HG03342 (cell line): ENCODE measurements around the gene MSI2.

Experiments
- ATAC-seq: cut with Tn5 transposase; IDR thresholded peaks from one replicate; pipeline ENCODE4 v1.9.1; 2021; ENCODE audit warnings: mild to moderate bottlenecking, moderate library complexity; ENCODE audit not compliant: unreplicated experiment

Gene MSI2

GRCh38 chr17:57559634-57560318 lies 303.5 kb downstream of the MSI2 start:
- ATAC-seq: no peak

GRCh38 chr17:57560319-57560705 lies 304.0 kb downstream of the MSI2 start:
- ATAC-seq: no peak

DNA sequence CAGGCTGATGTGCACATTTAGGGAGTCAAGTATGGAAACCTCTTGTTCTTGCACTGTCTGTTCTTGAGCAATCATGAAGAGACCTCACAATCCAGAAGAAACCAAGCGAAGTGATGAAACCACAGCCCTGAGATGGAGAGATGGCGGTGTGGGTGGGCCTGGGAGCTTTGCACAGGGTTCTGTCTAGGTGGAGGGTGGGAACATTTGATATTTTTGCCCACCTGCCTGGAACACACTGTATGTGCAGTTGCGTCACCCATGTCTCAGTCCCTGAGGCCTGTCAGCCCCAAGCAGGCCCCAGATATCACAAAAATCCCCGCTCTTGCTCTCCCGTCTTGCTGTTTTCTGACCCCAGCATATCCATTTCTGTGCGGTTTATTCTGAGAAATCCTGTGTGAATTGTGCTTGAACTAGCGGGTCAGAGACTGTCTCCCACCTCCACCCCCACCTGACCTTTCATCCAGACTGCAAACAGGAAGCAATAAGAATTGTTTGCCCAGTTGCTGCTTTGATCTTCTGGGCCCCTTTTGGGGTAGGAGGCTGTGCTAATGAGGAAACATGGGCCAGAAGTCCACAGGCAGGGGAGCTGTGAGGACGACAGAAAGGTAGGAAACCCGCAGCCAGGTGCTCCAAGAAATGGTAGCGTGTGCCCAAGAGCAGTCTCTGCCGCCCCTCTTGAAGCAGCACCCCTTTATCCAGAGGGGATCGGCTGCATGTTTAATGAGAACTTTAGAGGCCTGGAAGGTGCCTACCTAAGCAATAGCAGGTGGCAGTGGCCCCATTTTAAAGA lies 304.9 kb downstream of the MSI2 start:
- no peak for ATAC-seq

GRCh38 chr17:57562184-57562698 lies 305.9 kb downstream of the MSI2 start:
- ATAC-seq: no peak

DNA sequence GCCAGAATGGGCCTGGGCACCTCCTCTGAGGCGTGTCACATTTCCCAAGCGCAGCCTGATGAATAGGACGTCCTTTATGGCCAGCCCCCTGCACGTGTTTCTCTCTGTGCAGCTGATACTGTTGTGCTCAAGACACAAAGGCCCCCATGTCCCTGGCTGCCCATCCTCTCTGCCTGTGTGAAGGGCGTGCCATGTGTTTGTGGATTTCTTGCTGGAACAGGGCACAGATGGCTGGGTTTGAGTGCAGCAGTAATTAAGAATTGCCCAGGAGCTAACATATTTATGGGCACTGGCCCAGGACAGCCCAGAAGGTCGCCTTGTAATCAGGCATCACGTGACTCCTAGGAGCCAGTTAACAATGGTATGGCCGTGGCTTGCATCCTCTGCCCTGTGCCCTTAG lies 307.6 kb downstream of the MSI2 start:
- no peak for ATAC-seq

DNA sequence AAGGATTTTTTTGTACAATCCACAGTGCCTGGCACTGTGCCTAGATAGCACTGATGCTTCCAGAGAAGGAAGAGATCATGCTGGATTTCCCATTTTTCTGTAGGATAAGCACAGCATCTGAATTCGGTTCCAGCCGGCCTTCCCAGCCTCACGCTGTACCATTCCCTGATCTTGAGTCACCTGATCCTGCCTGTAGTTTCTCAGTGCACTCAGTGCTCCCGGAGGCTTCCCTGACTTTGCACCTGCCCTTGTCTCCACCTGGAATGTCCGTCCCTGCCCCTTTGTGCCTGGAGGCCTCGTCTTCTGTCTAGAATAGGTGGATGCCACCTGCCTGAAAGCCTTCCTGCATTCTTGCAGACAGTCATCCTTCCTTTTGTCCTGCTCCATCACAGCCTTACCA lies 308.9 kb downstream of the MSI2 start:
- no peak for ATAC-seq

DNA sequence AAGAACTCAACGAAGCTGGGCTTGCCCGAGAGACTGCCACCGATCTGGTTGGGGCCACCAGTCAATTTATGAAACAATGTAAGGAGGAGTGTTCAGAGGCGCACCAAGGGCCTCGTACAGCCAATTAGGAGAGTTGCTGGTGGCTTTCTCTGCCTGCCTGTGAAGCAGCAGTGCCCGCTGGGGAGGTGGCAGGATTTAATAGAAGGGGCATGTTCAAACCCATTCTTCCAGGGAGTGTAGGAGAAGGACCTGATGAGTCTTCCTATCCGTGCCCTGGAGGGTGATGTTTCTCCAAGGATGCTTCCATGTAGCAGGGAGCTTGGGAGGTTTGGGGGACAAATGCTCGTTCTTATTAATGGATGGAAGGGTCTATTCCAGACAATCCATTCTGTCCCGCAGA lies 310.4 kb downstream of the MSI2 start:
- ATAC-seq: no peak

DNA sequence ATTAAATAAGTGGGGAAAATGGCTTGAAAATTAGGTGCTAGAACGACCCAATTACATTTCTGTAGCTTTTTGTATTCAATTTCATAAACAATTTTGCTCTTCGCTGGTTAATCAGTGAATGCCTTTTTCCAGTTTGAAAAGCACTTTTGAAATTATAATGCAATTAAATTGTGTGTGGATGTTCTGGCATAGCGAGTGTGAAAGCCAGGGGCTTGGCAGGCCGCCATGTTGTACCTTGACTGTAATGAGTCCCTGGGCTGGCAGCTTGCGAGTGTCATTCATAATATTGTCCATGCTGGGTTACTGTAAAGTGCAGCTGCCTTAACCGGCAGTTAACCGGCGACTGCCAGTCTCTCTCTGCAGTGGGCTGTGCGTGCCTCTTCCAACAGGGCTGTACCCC lies 310.9 kb downstream of the MSI2 start:
- ATAC-seq: no peak

GRCh38 chr17:57568340-57568739 lies 312.0 kb downstream of the MSI2 start:
- no peak for ATAC-seq

DNA sequence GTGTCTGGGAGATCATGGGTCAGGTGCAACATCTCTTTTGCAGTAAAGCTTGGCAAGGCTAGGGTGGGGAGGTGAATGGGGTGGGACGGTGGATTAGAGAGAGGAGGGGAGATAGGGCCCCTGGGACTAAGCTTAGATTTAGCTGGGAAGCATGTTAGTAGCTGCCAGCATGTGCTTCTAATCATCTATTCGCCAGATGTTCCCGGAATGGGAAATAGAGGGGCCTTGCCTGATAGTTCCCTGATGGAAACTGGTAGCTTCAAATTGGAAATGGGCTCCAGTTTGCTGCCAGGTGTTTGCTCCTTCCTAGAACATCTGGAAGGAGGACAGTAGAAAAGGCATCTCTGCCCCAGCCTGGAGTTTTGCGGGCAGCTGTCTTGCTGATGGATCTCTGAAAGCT lies 312.7 kb downstream of the MSI2 start:
- ATAC-seq: no peak

DNA sequence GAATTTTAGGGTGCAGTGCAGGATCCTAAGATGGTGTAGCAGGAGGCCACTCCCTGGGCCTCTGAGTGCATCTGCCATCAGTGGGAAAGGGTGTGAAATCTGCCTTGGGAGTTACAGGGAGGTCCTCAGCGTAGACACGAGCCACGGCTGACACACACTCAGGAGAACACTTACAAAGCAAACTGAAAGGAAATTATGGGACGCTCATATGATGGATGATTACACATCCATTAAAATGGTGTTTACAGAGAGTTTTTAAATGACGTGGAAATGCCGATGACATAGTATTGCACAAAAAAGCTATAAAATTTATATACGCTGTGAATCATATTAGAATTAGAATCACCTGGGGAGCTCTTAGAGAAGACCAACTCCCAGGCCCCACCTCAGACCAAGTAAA lies 313.5 kb downstream of the MSI2 start:
- no peak for ATAC-seq

GRCh38 chr17:57570724-57571344 lies 314.5 kb downstream of the MSI2 start:
- ATAC-seq: no peak

DNA sequence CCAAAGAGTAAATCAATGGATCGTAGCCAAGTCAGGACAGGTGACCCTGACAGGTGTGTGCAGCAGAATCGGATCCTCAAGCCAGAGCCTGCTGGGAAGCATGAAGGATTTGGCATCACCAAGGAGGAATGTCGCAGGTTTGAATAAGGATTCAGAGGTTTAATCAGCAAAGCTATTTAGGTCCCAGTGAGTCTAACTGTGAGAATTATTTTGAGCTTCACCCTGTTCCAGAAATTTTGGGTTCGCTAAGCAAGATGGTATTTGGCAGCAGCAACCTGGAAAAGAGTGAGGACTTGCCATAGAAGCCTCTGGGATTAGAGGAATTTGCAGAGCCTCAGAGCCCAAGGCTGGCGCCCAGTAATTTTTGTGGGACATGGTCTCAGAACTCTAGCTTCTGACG lies 315.7 kb downstream of the MSI2 start:
- no peak for ATAC-seq

DNA sequence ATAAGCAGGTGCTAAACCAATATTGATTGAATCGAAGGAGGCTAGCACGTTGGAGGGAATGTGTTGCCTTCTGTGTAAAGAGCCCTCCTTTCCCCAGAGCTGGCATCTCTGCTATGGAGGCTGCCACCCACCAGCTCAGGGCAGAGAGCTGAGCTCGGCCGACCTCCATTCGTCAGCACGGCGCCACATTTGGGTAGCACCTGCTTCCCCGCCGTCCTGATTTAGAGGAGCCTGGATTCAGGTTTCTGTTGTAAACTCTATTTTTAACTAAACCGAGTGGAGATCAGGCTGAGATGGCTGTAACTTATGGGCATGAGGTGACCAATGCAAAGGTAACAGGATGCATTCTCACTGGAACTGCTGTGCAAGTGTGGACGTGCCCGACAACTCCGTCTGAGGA lies 316.3 kb downstream of the MSI2 start:
- no peak for ATAC-seq

GRCh38 chr17:57574040-57574513 lies 317.8 kb downstream of the MSI2 start:
- ATAC-seq: no peak

GRCh38 chr17:57576744-57577143 lies 320.4 kb downstream of the MSI2 start:
- no peak for ATAC-seq

GRCh38 chr17:57577751-57578607 lies 321.7 kb downstream of the MSI2 start:
- no peak for ATAC-seq

GRCh38 chr17:57578608-57579225 lies 322.4 kb downstream of the MSI2 start:
- ATAC-seq: no peak

DNA sequence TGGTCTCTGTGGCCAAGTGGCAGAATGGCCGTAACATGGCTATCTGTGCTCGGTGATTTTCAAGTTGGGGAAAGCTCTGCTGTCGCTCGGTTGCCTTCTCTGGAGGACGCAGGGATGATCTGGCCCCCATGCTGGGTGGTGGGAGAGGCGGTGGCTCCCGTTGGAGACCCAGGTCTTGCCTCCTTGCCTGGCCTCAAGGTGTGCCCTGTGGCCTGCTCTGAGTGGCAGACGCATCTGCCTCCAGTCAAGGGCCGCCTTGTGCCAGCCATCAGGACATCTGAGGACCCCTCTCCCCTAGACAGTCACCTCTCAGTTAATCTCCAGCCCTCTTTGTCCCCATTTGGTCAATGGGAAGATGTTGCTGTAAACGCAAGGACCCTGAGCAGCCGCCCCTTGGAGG lies 322.9 kb downstream of the MSI2 start:
- no peak for ATAC-seq

GRCh38 chr17:57580055-57580739 lies 323.9 kb downstream of the MSI2 start:
- no peak for ATAC-seq
